AG10803 (cell line): Measurements from ENCODE around the gene LIMS2.
A peak's percentile ranks its signal among the peaks of the same experiment; 100 is the strongest.

Experiments used
- DNase-seq: peaks from one replicate; pipeline ENCODE4 v3.0.0; 2010; ENCODE audit warnings: low read depth
- H3K4me3 ChIP-seq: 2 replicates; pipeline ENCODE4 v1.5.1; 2011; ENCODE audit warnings: mild to moderate bottlenecking, low read length, control low read depth
- TF ChIP-seq, protein P1 (sequence below): conservative IDR thresholded peaks from 2 replicates; pipeline ENCODE4 v1.5.1; 2011; ENCODE audit warnings: mild to moderate bottlenecking, low read length, control low read depth, inconsistent platforms

The LIMS2 gene

DNA sequence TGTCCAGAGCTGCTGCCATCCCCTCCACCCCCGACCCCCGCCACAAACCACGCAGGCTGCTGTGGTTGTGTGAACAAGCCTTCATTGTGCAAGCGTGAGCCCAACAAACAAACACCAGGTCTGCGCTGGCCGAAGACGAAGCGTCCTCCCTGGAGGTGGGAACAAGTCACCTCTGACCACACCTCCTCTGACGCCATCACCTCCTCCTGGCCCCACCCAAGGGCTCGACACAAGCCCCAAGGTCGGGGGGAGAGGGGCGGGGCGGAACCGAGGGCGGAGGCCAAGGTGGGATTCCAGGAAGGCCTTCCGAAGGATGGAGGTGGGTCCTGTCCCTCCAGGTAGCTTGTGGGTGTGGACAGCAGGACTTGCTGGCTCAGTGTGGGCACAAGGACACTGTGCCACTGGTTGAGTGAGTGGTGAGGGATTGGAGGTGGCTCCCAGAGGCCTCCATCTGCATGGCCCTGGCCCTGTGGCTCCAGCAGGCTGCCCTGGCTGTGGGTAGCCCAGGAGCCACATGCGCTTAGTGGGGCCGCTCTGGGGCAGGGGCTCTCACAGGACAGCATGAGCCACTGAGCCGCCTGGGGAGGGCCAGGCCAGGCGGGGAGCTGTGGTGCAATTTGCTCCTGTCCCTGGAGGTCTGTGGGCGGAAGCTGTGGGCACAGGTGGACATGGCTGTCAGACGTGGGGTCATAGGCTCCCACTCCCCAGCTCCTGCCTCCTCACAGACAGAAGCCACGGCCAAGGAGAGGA is 36.8 kb downstream of the LIMS2 start:
- no peak overlapping the region for H3K4me3 ChIP-seq
- TF ChIP-seq, protein P1, sequence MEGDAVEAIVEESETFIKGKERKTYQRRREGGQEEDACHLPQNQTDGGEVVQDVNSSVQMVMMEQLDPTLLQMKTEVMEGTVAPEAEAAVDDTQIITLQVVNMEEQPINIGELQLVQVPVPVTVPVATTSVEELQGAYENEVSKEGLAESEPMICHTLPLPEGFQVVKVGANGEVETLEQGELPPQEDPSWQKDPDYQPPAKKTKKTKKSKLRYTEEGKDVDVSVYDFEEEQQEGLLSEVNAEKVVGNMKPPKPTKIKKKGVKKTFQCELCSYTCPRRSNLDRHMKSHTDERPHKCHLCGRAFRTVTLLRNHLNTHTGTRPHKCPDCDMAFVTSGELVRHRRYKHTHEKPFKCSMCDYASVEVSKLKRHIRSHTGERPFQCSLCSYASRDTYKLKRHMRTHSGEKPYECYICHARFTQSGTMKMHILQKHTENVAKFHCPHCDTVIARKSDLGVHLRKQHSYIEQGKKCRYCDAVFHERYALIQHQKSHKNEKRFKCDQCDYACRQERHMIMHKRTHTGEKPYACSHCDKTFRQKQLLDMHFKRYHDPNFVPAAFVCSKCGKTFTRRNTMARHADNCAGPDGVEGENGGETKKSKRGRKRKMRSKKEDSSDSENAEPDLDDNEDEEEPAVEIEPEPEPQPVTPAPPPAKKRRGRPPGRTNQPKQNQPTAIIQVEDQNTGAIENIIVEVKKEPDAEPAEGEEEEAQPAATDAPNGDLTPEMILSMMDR, result no peak
- DNase-seq, result peak; percentile 13

DNA sequence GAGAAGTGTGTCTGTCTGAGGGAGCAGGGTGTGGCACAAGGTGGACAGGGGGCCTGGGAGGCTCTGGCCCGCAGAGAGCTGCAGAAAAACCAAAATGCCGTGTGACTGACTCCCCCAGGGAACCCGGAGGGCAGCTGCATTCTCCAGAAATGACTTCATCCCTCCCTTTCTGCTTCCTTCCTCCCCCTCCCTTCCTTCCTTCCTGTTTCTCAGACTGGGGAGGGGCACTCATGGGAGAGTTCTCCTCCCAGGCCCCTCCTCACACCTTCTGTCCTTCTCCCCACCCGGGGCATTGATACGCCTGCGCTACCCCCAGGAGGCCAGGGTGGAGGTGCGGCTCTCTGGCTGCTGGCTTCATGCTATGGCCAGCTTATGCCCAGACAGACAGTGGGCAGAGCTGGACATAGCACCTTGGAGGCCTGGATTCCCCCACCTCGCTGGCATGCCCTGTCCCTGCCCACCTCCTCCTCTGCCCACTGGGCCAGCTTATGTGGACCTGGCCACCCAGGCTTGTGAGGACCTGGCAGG is 37.5 kb downstream of the LIMS2 start:
- TF ChIP-seq, protein P1, result no peak
- peak; percentile 82 for DNase-seq
- no peak overlapping the region for H3K4me3 ChIP-seq

DNA sequence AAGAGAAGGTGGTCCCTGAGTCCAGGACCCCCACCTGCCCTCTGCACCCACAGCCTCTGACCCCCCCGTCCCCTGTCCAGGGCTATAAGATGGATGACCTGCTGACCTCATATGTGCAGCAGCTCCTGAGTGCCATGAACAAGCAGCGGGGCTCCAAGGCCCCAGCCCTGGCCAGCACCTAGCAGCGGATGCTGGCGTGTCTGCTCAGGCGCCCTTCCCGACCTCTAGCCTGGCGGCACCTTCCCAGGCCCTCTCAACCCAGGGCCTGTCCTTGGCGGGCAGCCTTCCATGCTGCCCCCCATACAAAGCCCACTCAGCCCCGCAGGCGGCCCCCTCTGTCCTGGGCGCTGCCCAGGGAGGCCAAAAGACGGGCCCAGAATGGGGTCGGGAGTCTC is 38.1 kb downstream of the LIMS2 start:
- DNase-seq, result no peak
- no peak overlapping the region for H3K4me3 ChIP-seq
- TF ChIP-seq, protein P1, result no peak

DNA sequence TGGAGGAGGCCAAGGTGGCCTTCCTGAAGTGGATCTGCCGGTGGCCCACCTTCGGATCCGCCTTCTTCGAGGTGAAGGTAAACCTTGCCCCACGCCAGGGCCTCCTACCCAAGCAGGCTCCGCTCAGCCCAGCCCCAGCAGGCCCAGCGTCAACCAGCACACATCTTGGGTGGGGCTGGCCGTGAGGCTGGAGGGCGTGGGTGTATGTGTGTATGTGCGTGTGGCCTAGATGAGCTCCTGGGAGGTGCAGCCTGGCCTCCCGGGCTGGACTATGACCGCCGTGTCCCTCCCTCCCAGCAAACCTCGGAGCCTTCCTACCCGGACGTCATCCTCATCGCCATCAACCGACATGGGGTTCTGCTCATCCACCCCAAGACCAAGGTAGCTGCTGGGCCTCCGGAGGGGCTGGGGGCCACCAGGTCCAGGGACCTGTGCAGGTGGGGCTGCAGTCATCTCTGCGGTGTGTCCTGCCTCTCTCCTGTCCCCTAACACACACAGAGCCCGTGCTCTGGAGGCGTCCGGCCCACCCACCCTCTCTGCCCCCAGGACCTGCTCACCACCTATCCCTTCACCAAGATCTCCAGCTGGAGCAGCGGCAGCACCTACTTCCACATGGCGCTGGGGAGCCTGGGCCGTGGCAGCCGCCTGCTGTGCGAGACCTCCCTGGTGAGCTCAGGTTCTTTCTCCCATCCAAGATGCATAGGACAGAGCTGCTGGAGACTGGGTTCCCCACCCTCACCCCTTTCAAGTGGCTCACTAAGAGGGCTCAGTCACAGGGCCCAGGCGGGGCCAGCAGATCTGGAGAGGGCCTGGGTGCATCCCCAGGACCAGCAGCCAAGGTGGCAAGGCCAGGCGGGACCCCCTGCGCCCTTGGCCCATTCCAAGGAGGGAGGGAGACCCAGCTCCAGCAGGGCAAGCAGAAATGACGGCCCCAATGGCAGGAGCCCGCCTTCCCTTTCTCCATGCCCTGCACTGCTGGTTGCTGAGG is 38.8 kb downstream of the LIMS2 start:
- H3K4me3 ChIP-seq, result no peak overlapping the region
- no peak for DNase-seq
- TF ChIP-seq, protein P1, result no peak

DNA sequence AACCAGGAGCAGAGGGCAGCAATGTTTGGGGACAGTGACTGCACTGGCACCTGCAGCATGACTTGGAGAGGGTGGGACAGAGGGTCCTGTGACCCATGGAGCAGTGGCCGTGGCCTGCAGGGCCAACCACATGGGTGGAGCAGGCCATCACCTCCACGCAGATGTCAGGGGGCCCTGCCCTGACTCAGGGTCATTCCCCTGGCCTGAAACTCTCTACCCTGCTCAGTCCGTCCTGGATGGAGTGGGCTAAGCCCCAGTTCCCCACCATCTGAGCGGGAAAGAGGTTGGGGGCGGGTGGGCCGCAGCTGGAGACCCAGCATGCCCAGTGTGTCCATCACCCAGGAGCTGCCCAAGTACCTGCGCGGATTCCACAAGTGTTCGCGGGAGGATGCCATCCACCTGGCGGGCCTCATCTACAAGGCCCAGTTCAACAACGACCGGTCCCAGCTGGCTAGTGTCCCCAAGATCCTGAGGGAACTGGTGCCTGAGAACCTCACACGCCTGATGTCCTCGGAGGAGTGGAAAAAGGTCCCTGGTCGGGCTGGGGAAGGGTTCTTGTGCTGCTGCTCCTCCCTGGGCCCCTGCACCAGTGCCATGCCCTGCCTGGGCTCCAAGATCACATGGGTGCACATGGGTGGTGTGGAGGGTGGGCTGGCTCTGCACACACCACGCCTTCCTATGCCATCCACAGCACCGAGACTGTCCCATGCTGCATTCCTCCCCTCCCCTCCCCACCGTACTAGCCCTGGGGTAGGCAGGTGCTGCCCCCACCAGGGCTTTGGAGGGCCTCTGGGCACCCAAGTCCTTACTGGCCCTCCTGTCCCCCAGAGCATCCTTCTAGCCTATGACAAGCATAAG is 39.7 kb downstream of the LIMS2 start:
- H3K4me3 ChIP-seq, result no peak overlapping the region
- TF ChIP-seq, protein P1, result no peak
- no peak for DNase-seq

DNA sequence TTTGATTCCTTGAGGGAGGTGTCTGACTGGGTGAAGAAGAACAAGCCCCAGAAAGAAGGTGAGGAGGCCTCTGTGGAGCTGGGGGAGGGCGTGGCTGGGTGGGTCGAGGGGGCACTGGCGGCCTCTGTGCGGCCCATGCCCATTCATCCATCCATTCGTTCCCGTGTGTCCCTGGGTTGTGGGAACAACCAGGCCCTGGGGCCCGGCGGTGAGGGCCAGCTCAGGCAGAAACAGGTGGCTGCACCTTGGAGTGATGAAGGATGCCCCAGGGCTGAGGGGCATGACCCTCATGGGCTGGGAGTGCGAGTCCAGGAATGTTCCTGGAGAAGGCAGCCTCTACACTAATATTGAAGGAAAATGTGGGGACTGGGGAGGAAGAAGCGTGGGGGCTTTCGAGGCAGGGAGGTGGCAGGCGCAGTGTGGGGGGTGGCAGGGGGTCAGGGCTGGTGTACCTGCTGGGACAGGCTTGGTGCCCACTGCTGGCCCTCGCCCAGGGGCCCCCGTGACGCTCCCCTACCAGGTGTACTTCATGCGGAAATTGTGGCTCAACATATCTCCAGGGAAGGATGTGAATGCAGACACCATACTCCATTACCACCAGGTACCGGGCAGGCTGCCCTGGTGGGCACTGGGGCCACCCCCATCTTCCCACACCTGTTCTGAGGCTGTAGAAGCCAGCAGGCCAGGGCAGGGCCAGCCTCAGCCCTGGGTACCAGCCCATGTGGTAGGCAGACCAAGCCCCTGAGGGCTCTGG is 40.5 kb downstream of the LIMS2 start:
- no peak overlapping the region for H3K4me3 ChIP-seq
- DNase-seq, result no peak
- TF ChIP-seq, protein P1, result no peak
